EH (cell line): ENCODE results near the gene RNF10.
"Not testable (repeated sequence)": the region's sequence is repeated elsewhere in the genome, so short reads cannot be mapped to it uniquely, and the experiment has no call there.

Experiments used
- DNase-seq: peaks from one replicate; pipeline ENCODE4 v3.0.0-alpha.2; 2015; ENCODE audit warnings: low read depth

RNF10 gene

DNA sequence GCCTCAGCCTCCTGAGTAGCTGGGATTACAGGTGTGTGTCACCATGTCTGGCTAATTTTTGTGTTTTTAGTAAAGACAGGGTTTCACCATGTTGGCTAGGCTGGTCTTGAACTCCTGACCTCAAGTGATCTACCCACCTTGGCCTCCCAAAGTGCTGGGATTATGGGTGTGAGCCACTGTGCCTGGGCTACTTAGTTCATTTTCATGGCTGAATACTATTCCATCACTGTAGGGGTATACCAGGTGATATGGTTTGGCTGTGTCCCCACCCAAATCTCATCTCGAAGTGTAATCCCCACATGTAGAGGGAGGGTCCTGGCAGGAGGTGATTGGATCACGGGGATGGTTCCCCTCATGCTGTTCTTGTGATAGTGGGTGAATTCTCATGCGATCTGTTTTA, 83.0 kb downstream of the RNF10 start:
- DNase-seq = not testable (repeated sequence)

GRCh38 chr12:120617767-120618166, 83.6 kb downstream of the RNF10 start:
- not testable (repeated sequence) for DNase-seq

GRCh38 chr12:120618954-120619615, 84.9 kb downstream of the RNF10 start:
- no peak for DNase-seq

- DNase-seq = no peak
Measured at GRCh38 chr12:120620624-120621023, 86.5 kb downstream of the RNF10 start.

DNA sequence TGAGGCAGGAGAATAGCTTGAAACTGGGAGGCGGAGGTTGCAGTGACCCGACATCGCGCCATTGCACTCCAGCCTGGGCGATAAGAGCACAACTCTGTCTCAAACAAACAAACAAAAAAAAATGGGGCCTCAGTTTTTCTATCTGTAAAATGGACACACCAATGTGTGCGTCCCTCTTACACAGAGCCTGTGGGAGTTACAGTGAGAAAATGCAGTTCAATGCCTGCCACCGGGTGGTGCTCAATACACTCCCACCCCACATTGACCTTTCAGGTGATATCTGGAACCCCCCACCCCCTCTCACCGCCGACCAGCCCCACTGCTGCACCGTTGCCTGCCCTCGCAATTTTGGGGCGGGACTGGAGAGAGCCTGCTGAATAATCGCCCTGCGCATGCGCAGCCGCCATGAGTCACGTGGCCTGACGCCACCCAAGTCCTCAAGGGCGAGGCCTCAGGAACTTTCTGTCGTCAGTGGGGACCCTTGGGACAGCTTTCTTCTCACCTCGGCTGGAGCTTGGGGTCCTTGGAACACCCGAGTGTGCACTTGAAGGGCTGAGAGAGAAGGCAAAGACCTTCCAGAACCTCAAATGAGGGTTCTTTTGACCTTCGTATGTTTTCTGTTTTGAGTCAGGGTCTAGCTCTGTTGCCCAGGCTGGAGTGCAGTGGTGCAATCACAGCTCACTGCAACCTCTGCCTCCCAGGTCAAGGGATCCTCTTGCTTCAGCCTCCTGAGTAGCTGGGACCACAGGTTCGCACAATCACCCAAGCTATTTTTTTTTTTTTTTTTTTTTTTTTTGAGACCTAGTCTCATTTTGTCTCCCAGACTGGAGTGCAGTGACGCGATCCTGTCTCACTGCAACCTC, 91.6 kb downstream of the RNF10 start:
- no peak for DNase-seq
